Globus pallidus (tissue), 1 donor: Measurements from ENCODE around the gene MYOZ3.

Experiments
- DNase-seq: peaks from one replicate; pipeline ENCODE4 v3.0.0-alpha.2; 2015; ENCODE audit warnings: low spot score

Gene MYOZ3

DNA sequence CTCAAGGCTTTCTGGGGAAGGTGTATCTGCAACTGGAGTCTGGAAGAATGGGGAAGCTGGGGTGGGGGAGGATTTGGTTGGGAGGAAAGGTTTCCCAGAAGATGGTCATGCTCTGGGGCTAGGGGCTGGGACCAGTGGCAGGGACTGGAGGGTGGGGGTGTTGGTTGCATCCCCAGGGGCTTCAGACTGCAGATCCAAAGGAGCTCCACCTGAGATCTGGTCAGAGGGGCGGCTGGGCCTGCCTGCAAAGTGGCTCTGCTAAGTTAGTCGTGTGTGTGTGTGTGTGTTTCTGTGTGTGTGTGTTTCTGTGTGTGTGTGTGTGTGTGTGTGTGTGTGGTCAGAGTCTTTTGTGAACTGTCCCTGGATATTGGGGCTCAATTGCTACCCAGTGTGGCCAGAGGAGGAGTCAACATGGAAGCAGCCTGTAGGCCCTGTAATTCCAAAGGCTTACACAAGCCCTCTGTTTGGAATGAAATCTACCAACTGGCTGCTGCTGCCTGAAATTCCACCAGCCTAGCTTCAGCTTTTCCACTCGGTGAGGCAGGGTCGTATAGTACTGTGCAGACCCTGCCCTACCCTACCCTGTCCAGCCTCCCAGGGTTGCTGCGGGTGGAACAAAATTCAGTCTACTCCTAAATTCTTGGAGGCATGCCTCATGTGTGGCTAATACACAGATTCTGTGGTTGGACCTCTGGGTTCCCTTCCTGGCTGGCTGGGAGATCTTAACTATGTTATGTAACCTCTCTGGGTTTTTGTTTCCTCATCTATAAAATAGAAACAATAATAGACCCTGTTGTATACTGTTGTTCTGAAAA lies 33.1 kb upstream of the MYOZ3 start:
- DNase-seq = no peak

DNA sequence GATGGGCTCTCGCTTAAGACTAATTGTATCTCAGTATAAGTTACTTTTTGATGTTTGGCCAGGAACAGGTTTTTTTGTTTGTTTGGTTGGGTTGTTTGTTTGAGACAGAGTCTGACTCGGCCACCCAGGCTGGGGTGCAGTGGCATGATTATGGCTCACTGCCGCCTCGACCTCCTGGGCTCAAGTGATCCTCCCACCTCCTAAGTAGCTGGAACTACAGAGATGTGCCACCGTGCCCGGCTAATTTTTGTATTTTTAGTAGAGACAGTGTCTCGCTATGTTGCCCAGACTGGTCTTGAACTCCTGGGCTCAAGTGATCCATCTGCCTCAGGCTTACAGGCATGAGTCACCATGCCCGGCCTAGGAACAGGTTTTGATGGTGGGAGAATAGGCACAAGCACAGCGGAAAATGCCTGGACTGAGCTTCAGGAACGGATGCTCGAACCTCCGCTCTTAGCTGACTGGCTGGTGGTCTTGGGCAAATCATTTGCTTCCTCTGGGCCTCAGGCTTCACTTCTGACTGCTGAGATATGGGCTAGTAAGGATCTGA lies 32.0 kb upstream of the MYOZ3 start:
- DNase-seq = no peak

GRCh38 chr5:150630016-150630415 lies 31.0 kb upstream of the MYOZ3 start:
- no peak for DNase-seq

GRCh38 chr5:150630461-150631325 lies 30.4 kb upstream of the MYOZ3 start:
- no peak for DNase-seq

- no peak for DNase-seq
These were observed 29.7 kb upstream of the MYOZ3 start for GRCh38 chr5:150631326-150631701.

DNA sequence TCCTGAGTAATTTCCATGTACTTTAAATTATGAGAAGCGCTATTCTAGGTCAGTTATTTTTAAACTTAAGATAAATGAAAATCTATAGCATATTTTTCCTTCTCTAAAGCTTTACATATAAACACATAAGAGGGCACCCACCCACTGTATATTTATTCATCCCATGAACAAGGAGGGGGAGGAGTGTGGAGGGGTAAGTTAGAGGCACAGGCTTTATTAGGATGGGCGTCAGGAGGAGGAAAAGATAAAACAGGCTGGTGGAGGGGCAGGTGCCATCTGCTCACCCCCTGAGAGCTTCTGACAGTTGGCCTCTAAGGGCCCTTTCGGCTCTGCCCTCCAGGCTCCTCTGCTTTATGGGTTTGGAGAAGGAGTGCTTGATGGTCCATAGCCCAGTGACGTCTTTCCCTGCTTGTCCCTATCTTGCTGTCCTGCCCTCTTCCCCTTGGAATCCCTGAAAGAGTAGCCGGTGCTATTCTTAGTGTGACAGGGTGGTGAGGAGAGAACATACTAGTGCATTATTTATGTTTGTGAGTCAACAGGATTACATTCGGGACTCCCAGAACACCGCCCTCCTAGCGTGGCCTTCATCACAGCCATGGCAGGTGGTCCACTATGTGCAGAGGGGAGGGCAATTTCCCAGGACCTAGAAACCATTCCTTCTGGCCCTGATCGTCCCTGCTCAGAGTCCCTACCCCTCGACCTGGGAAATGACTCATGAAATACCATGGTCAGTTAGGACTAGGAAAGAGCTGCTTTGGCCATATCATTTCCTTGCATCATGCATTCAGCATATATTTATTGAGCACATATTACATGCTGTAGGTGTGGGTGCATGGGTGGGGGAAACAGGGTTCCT lies 28.5 kb upstream of the MYOZ3 start:
- DNase-seq = no peak

GRCh38 chr5:150633429-150633828 lies 27.6 kb upstream of the MYOZ3 start:
- DNase-seq = no peak

- no peak for DNase-seq
These were observed 24.4 kb upstream of the MYOZ3 start for GRCh38 chr5:150636391-150637244.

DNA sequence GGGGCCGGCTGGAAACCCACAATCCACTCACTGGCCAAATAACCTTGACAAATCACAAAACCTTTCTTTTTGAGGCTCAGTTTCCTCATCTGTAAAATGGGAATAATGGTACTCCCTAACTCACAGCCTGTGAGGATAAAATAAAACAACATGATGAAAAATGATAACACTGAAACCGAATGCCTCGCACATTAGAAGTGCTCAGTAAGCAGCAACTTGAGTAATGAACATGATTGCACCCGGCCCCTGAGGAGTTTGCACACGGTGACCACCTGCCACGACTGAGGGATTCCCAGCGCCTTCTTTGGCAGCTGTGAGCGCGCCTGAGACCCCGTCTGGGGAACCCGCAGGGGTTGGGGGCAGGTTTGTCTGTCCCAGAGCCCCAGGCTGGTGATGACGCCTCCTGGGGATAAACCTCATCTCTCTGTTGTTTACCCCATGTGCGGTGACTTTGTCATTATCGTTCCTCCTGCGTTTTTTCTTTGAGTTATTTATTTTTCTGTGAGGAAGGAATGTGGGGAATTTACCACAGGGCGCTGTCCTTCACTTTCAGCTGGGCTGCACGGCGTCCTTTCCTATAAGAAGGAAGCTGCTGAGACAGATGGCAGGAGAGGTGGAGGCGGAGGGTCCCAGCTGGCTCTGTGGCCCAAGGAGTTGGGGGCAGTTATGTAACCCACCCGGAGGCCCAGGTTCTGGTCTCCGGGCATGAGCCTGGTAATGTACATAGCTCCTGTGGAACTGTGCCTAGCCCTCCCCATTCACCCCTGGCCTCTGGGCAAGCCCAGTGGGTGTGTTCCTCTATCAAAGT lies 23.6 kb upstream of the MYOZ3 start:
- no peak for DNase-seq

GRCh38 chr5:150638053-150638444 lies 23.0 kb upstream of the MYOZ3 start:
- no peak for DNase-seq

- no peak for DNase-seq
These were observed 22.3 kb upstream of the MYOZ3 start for GRCh38 chr5:150638488-150639376.

DNA sequence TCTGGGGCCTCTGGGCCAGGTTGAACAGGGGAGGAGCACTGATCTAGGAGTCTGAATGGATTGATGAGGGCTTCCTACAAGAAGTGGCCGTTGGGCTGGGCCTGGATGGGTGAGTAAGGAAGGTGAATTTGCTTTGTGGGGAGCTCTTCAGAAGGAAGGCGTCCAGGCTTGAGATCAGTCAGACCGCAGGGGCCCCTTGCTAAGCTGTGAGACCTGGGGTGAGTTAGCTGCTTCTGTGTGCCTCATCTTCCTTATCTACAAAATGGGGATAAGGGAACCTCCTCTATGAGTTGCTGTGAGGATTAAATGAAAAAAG lies 21.7 kb upstream of the MYOZ3 start:
- DNase-seq = no peak

DNA sequence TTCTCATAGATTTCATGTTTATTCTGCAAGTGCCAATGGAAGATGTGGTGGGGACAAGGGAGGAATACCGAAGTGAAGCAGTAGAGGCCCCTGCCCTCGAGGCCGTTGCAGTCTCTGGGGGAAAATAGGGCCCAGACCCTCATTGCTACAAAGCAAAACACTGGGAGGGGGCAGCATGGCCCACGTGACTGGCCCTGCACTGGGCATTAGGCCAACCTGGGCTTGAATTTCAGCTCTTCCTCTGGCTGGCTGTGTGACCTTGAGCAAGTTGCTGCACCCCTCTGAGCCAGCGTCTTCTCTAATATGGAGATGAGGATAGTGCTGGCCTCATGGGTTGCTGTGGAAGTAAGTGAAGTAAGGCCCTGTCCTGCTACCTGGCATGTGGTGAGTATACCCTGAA lies 21.3 kb upstream of the MYOZ3 start:
- DNase-seq = no peak

DNA sequence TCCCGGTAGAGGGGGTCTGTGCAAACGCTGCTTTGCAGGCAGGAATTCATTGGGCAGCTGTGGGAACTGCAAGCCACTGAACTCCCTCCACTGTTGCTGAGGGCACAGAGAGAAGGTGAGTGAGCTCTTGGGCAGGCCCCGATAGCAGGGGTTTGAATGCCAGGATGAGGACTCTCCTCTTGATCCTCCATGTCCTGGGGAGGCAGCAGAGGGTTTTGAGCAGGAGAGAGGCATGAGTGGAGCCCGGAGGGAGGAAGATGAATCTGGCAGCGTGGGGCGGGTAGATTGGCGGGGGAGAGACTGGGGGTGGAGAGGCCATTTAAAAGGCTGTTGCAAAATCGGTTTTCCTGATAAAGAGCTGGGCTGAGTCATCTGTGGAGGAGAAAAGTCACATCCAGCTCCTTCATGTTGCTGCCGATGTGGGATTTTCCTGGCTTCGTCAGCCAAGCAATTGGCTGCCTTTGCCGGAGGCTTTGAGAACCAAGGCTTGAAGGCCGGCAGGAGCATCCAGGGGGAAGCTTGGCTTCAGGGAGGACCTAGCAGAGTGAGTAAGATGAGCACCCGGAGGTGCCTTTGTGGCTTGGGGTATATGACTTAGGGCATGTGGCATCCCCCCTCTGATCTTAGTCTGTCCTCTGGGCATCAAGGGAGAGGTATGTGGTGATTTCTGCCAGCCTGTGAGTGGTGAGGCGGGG lies 20.6 kb upstream of the MYOZ3 start, which contains the start of gene SYNPO:
Gene SYNPO, plus strand, starts transcription at position 350 of the 695 bp plus-strand sequence. CDS start 7,616 bp downstream, outside the sequence.
- no peak for DNase-seq

DNA sequence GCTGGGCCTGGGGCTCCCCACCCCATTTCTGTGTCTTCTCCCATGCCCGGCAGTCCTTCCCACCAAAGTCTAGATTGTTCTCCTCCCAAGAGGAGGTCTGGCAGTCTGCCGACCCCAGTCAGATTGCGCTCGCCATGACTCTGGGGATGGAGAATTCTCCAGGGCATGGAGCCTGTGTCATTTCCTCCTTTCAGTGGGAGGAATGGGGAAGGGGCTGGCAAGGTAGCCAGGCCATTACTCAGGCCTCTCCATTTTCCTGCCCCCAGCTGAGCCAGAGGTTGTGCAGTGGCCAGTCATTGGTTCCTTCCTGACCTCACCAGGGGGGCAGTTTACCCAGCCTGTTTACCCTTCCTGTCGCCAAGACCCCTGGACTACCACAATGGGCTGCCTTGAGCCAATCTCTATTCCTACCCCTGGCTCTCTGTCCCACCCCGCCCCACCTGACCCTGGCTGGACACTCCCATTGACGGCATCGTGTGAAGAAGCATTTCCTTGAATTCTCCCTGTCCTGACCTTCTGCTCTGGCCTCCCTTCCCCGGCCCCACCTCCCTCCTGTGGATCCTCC lies 20.0 kb upstream of the MYOZ3 start:
- no peak for DNase-seq

GRCh38 chr5:150641824-150642566 lies 19.1 kb upstream of the MYOZ3 start:
- DNase-seq = no peak

- DNase-seq = no peak
These were observed 18.5 kb upstream of the MYOZ3 start for GRCh38 chr5:150642567-150642927.
